Keratinocyte (primary cell): ENCODE results near the gene CIB4. TPM values are rescaled to one million over a fixed set of nuclear protein-coding genes. Genes with fewer than 3 reads are reported as not detected.

Experiments used
- DNase-seq: peaks from one replicate; pipeline ENCODE4 v3.0.0-alpha.2; 2011; ENCODE audit warnings: low read depth, missing footprints, low spot score
- FAIRE-seq: peaks from 2 replicates; lab custom pipeline; 2011; peaks lifted over from hg19 to GRCh38; lab: Jason Lieb, UNC
- H2AFZ ChIP-seq: 2 replicates; pipeline ENCODE4 v1.6.0; 2012; ENCODE audit warnings: low read length, control low read depth, inconsistent platforms; ENCODE audit not compliant: control insufficient read depth
- H3K27ac ChIP-seq: 2 replicates; pipeline ENCODE4 v1.5.1; 2011; ENCODE audit warnings: low read length; ENCODE audit not compliant: control insufficient read depth, insufficient read depth
- H3K27me3 ChIP-seq: 3 replicates; pipeline ENCODE4 v1.6.0; 2011; ENCODE audit warnings: low read length; ENCODE audit not compliant: control insufficient read depth, insufficient read depth; ENCODE audit errors: extremely low read depth
- H3K36me3 ChIP-seq, 2 experiments: 2 replicates in 1 of 2; 3 replicates in 1 of 2; pipeline ENCODE4 v1.5.1; 2011; ENCODE audit warnings: low read length in 2 of 2, mild to moderate bottlenecking in 1 of 2; ENCODE audit not compliant: control insufficient read depth in 2 of 2, insufficient read depth in 2 of 2; ENCODE audit errors: extremely low read depth in 1 of 2
- H3K4me1 ChIP-seq: 3 replicates; pipeline ENCODE4 v1.5.1; 2011; ENCODE audit warnings: low read length; ENCODE audit not compliant: control insufficient read depth, insufficient read depth; ENCODE audit errors: extremely low read depth
- H3K4me2 ChIP-seq: 3 replicates; pipeline ENCODE4 v1.6.0; 2011; ENCODE audit warnings: low read depth, low read length; ENCODE audit not compliant: control insufficient read depth, insufficient read depth; ENCODE audit errors: extremely low read depth
- H3K4me3 ChIP-seq, 3 experiments: fragments of 200-600 bp in 1 of 3; sonication (generic) in 1 of 3; 2 replicates in 2 of 3; 3 replicates in 1 of 3; pipeline ENCODE4 v1.5.1; 2011 to 2016; ENCODE audit warnings: low read length in 3 of 3, mild to moderate bottlenecking in 3 of 3, control low read depth in 2 of 3, inconsistent platforms in 1 of 3, low read depth in 1 of 3, mixed read lengths in 1 of 3, mixed run types in 1 of 3, moderate library complexity in 1 of 3; ENCODE audit not compliant: control insufficient read depth in 2 of 3, insufficient read depth in 2 of 3; ENCODE audit errors: extremely low read depth in 1 of 3
- H3K79me2 ChIP-seq: 2 replicates; pipeline ENCODE4 v1.6.0; 2012; ENCODE audit warnings: low read length; ENCODE audit not compliant: control insufficient read depth, insufficient read depth
- H3K9ac ChIP-seq: 3 replicates; pipeline ENCODE4 v1.6.0; 2011; ENCODE audit warnings: low read length; ENCODE audit not compliant: control insufficient read depth, insufficient read depth; ENCODE audit errors: extremely low read depth
- H3K9me1 ChIP-seq: 3 replicates; pipeline ENCODE4 v1.6.0; 2011; ENCODE audit warnings: low read length; ENCODE audit not compliant: control insufficient read depth, insufficient read depth; ENCODE audit errors: extremely low read depth
- H3K9me3 ChIP-seq: 2 replicates; pipeline ENCODE4 v1.5.1; 2012; ENCODE audit warnings: low read depth, low read length; ENCODE audit not compliant: control insufficient read depth
- H4K20me1 ChIP-seq: 3 replicates; pipeline ENCODE4 v1.6.0; 2011; ENCODE audit warnings: low read length; ENCODE audit not compliant: control insufficient read depth, insufficient read depth; ENCODE audit errors: extremely low read depth
- EZH2 ChIP-seq: IDR thresholded peaks from one replicate; pipeline ENCODE4 v1.6.1; 2012; ENCODE audit warnings: inconsistent platforms, mild to moderate bottlenecking, low read length, moderate library complexity
- dilution Hi-C: fragments of 300-500 bp; cut with MboI; formaldehyde crosslinking; loops from one replicate; pipeline ENCODE4 v1.7.0; 2020; ENCODE audit warnings: low sequenced_read_pairs; ENCODE audit not compliant: extremely low pct_ligation_motif_present
- polyA plus RNA-seq, 5 experiments: library from polyadenylated mRNA; depleted of rRNA in 3 of 5; stranded (reverse) in 3 of 5; stranded (forward) in 1 of 5; unstranded in 1 of 5; fragments of >200 nt; gene quantifications; 1 replicate in 1 of 5; 2 replicates in 3 of 5; 3 replicates in 1 of 5; pipeline versions ENCODE4 v1.2.1 to v1.2.3, GENCODE V29; 2011 to 2012; ENCODE audit warnings: missing spikeins in 2 of 5, low read depth in 1 of 5, low replicate concordance in 1 of 5
- TF ChIP-seq, protein P1 (sequence below), 3 experiments: IDR thresholded peaks in 1 of 3; conservative IDR thresholded peaks in 1 of 3; optimal IDR thresholded peaks in 1 of 3; 2 replicates in 2 of 3; 3 replicates in 1 of 3; pipeline versions ENCODE3 to v1.5.1; 2011; ENCODE audit warnings: low read length in 3 of 3, mild to moderate bottlenecking in 3 of 3, moderate library complexity in 2 of 3, control low read depth in 1 of 3, inconsistent platforms in 1 of 3; ENCODE audit not compliant: insufficient read depth in 2 of 3; ENCODE audit errors: extremely low read depth in 1 of 3

The CIB4 gene
- polyA plus RNA-seq, 1 donor (not counting 4 experiments of a cell fraction or from before 2014, with no cell fraction given) = not detected

DNA sequence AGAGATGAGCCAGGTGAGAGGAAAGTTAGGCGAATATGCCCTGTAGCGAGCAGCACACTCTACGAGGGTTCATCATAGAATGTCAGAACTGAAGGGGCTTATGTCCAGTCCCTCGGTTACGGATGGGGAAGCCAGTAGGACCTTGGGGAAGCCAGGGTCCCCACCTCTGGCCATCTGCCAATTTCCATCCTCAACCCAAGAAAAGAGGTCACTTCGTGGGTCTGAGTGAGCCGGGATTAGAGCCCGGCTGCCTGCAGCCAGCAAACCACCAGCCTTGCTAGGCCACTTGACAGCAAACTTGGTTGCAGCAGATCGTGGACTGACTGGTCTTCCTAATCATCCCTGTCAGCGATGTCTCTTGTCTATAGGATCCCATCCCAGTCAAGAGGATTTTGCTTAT lies 11.4 kb downstream of the CIB4 start:
- TF ChIP-seq, protein P1, sequence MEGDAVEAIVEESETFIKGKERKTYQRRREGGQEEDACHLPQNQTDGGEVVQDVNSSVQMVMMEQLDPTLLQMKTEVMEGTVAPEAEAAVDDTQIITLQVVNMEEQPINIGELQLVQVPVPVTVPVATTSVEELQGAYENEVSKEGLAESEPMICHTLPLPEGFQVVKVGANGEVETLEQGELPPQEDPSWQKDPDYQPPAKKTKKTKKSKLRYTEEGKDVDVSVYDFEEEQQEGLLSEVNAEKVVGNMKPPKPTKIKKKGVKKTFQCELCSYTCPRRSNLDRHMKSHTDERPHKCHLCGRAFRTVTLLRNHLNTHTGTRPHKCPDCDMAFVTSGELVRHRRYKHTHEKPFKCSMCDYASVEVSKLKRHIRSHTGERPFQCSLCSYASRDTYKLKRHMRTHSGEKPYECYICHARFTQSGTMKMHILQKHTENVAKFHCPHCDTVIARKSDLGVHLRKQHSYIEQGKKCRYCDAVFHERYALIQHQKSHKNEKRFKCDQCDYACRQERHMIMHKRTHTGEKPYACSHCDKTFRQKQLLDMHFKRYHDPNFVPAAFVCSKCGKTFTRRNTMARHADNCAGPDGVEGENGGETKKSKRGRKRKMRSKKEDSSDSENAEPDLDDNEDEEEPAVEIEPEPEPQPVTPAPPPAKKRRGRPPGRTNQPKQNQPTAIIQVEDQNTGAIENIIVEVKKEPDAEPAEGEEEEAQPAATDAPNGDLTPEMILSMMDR (optimal IDR thresholded peaks at IDR 0.05 in 1 of 3, IDR thresholded peaks at IDR 0.05 in 1 of 3, conservative IDR thresholded peaks at IDR 0.05 in 1 of 3; ENCODE audit: extremely low read depth in 1 of 3, insufficient read depth in 2 of 3, low read length in 3 of 3) = no peak
- TF ChIP-seq EZH2 = no peak
- H3K27ac ChIP-seq = no peak overlapping the region
- H3K79me2 ChIP-seq = no peaks in the 10 kb centered on the region
- no peak overlapping the region for H3K9ac ChIP-seq
- dilution Hi-C loops = no loop called here
- no peaks in the 10 kb centered on the region for H3K9me3 ChIP-seq
- H3K4me3 ChIP-seq = no peak overlapping the region
- DNase-seq = no peak
- FAIRE-seq = no peak
- peaks cover 13% of the 10 kb centered on the region for H3K27me3 ChIP-seq
- no peaks in the 10 kb centered on the region for H4K20me1 ChIP-seq
- H3K4me1 ChIP-seq = no peaks in the 10 kb centered on the region
- H3K9me1 ChIP-seq = no peaks in the 10 kb centered on the region
- H2AFZ ChIP-seq = no peak overlapping the region
- H3K36me3 ChIP-seq = no peaks in the 10 kb centered on the region
- H3K4me2 ChIP-seq = no peak overlapping the region

DNA sequence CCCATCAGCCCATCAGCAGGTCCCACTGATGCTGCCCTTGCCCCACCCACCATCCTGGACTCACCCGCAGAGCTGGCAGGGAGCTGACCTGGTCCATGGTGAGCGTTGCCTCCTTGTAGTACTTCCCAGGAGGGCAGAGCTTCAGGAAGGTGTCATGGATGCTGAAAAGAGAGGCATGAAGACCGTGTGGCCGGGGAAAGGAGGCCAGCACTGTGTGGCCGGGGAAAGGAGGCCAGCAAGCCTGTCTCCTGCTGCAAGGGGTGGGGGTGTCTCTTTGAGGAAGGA lies 11.9 kb downstream of the CIB4 start:
- TF ChIP-seq, protein P1 (optimal IDR thresholded peaks at IDR 0.05 in 1 of 3, IDR thresholded peaks at IDR 0.05 in 1 of 3, conservative IDR thresholded peaks at IDR 0.05 in 1 of 3; ENCODE audit: extremely low read depth in 1 of 3, insufficient read depth in 2 of 3, low read length in 3 of 3) = no peak
- TF ChIP-seq EZH2 = no peak
- no peak for DNase-seq
- Histone ChIP-seq H3K9ac (no peak overlapping the region), H3K9me1 (no peaks in the 10 kb centered on the region), H4K20me1 (no peaks in the 10 kb centered on the region), H3K79me2 (no peaks in the 10 kb centered on the region), H3K27ac (no peak overlapping the region), H3K4me2 (no peak overlapping the region), H3K4me3 (no peak overlapping the region), H3K27me3 (peaks cover 13% of the 10 kb centered on the region), H3K4me1 (no peaks in the 10 kb centered on the region), H2AFZ (no peak overlapping the region), H3K36me3 (no peaks in the 10 kb centered on the region), H3K9me3 (no peaks in the 10 kb centered on the region)
- dilution Hi-C loops = no loop called here
- FAIRE-seq = no peak
